ENCODE data around the gene FATE1.

The FATE1 gene

GRCh38 chrX:151722241-151722846, 6.5 kb downstream of the FATE1 start:
- no peak overlapping the region for H3K4me3 ChIP-seq (ENCODE audit: low read depth, low read length)
- DNase-seq (ENCODE audit: low read depth), result peak; percentile 66
- TF ChIP-seq MAX (IDR thresholded peaks at IDR 0.05; ENCODE audit: low read depth, low read length), result no peak
- TF ChIP-seq MYC (IDR thresholded peaks at IDR 0.05; ENCODE audit: low read depth, low read length), result no peak
- TF ChIP-seq CTCF (IDR thresholded peaks at IDR 0.05; ENCODE audit: low read depth, low read length), result peak; percentile 33
- no peak for TF ChIP-seq POLR2A (IDR thresholded peaks at IDR 0.05; ENCODE audit: extremely low read depth, insufficient read length)

- H3K4me3 ChIP-seq (ENCODE audit: low read depth, low read length), result no peak overlapping the region
- TF ChIP-seq MYC (IDR thresholded peaks at IDR 0.05; ENCODE audit: low read depth, low read length) (no peak), POLR2A (IDR thresholded peaks at IDR 0.05; ENCODE audit: extremely low read depth, insufficient read length) (no peak), MAX (IDR thresholded peaks at IDR 0.05; ENCODE audit: low read depth, low read length) (no peak), CTCF (IDR thresholded peaks at IDR 0.05; ENCODE audit: low read depth, low read length) (no peak)
- peak; percentile 77 for DNase-seq (ENCODE audit: low read depth)
Observed at GRCh38 chrX:151723156-151723760, 7.4 kb downstream of the FATE1 start.

- TF ChIP-seq CTCF (IDR thresholded peaks at IDR 0.05; ENCODE audit: low read depth, low read length), result no peak
- no peak for TF ChIP-seq MYC (IDR thresholded peaks at IDR 0.05; ENCODE audit: low read depth, low read length)
- TF ChIP-seq MAX (IDR thresholded peaks at IDR 0.05; ENCODE audit: low read depth, low read length), result no peak
- no peak for TF ChIP-seq POLR2A (IDR thresholded peaks at IDR 0.05; ENCODE audit: extremely low read depth, insufficient read length)
- H3K4me3 ChIP-seq (ENCODE audit: low read depth, low read length), result no peak overlapping the region
- DNase-seq (ENCODE audit: low read depth), result peak; percentile 35
Observed at GRCh38 chrX:151724563-151725337, 8.9 kb downstream of the FATE1 start.

GRCh38 chrX:151725338-151725614, 9.4 kb downstream of the FATE1 start:
- peak; percentile 45 for DNase-seq (ENCODE audit: low read depth)
- no peak overlapping the region for H3K4me3 ChIP-seq (ENCODE audit: low read depth, low read length)
- no peak for TF ChIP-seq MAX (IDR thresholded peaks at IDR 0.05; ENCODE audit: low read depth, low read length)
- TF ChIP-seq MYC (IDR thresholded peaks at IDR 0.05; ENCODE audit: low read depth, low read length), result no peak
- no peak for TF ChIP-seq POLR2A (IDR thresholded peaks at IDR 0.05; ENCODE audit: extremely low read depth, insufficient read length)
- TF ChIP-seq CTCF (IDR thresholded peaks at IDR 0.05; ENCODE audit: low read depth, low read length), result no peak

- no peak overlapping the region for H3K4me3 ChIP-seq (ENCODE audit: low read depth, low read length)
- no peak for DNase-seq (ENCODE audit: low read depth)
- TF ChIP-seq MYC (IDR thresholded peaks at IDR 0.05; ENCODE audit: low read depth, low read length), result no peak
- TF ChIP-seq MAX (IDR thresholded peaks at IDR 0.05; ENCODE audit: low read depth, low read length), result no peak
- no peak for TF ChIP-seq CTCF (IDR thresholded peaks at IDR 0.05; ENCODE audit: low read depth, low read length)
- TF ChIP-seq POLR2A (IDR thresholded peaks at IDR 0.05; ENCODE audit: extremely low read depth, insufficient read length), result no peak
Observed at GRCh38 chrX:151726751-151727150, 10.9 kb downstream of the FATE1 start.

Measured in NB4 (cell line).